Measurements from ENCODE around the gene OCRL.

GRCh38 chrX:129553619-129554288 lies 13.7 kb downstream of the OCRL start:
- no peak for TF ChIP-seq CTCF (IDR thresholded peaks at IDR 0.05)
- TF ChIP-seq POLR2AphosphoS5 (IDR thresholded peaks at IDR 0.05; ENCODE audit: low read depth, low read length): no peak
- TF ChIP-seq SIN3A (IDR thresholded peaks at IDR 0.05; ENCODE audit: borderline replicate concordance, insufficient read depth, low read depth, low read length): no peak
- no peak for TF ChIP-seq REST (IDR thresholded peaks at IDR 0.05; ENCODE audit: insufficient read depth in 1 of 2, low read depth in 2 of 2, low read length in 1 of 2)
- TF ChIP-seq TCF7L2 (IDR thresholded peaks at IDR 0.05; ENCODE audit: low read depth, low read length): no peak

All from Panc1 (cell line).